ENCODE data around the gene WASHC2A.

DNA sequence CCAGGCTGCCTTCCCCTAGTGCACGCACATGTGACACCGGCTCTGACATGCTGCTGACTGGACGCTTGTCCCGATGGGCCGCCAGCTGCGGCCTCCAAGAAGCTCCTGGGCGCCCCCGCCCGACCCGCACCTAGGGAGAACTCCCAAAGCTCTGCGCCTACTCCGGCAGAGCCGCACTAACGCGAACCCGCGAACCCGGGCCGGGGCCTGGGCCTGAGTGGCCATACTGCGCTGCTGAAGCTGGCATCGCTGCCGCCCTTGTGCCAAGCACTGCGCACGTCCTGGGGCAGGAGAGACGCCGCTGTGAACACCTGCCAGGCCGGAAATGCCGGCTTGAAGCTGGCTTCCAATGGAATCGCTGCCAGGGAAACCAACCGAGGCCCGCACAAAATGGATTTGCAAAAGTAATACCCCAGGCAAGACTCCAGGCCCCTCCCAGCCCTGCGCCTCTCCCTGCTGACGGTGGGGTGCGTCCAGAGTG is 85.1 kb downstream of the WASHC2A start:
- TF ChIP-seq, protein P1, sequence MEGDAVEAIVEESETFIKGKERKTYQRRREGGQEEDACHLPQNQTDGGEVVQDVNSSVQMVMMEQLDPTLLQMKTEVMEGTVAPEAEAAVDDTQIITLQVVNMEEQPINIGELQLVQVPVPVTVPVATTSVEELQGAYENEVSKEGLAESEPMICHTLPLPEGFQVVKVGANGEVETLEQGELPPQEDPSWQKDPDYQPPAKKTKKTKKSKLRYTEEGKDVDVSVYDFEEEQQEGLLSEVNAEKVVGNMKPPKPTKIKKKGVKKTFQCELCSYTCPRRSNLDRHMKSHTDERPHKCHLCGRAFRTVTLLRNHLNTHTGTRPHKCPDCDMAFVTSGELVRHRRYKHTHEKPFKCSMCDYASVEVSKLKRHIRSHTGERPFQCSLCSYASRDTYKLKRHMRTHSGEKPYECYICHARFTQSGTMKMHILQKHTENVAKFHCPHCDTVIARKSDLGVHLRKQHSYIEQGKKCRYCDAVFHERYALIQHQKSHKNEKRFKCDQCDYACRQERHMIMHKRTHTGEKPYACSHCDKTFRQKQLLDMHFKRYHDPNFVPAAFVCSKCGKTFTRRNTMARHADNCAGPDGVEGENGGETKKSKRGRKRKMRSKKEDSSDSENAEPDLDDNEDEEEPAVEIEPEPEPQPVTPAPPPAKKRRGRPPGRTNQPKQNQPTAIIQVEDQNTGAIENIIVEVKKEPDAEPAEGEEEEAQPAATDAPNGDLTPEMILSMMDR (IDR thresholded peaks at IDR 0.05; ENCODE audit: insufficient read depth, low read length, poor library complexity, severe bottlenecking) = no peak
- TF ChIP-seq EZH2phosphoT487 (conservative IDR thresholded peaks at IDR 0.05; ENCODE audit: low read length) = no peak
